ENCODE results near the gene CFAP299.

Gene CFAP299

GRCh38 chr4:80532674-80533333 lies 197.3 kb downstream of the CFAP299 start:
- DNase-seq, result no peak

GRCh38 chr4:80535551-80535950 lies 200.0 kb downstream of the CFAP299 start:
- no peak for DNase-seq

- no peak for DNase-seq
These were observed 202.9 kb downstream of the CFAP299 start for GRCh38 chr4:80538276-80538926.

GRCh38 chr4:80539190-80539589 lies 203.7 kb downstream of the CFAP299 start:
- no peak for DNase-seq

GRCh38 chr4:80540349-80540748 lies 204.8 kb downstream of the CFAP299 start:
- no peak for DNase-seq

- no peak for DNase-seq
These were observed 205.4 kb downstream of the CFAP299 start for GRCh38 chr4:80540785-80541469.

GRCh38 chr4:80542747-80543146 lies 207.2 kb downstream of the CFAP299 start:
- no peak for DNase-seq

- DNase-seq, result no peak
These were observed 224.8 kb downstream of the CFAP299 start for GRCh38 chr4:80560337-80560736.

- no peak for DNase-seq
These were observed 230.8 kb downstream of the CFAP299 start for GRCh38 chr4:80566203-80566872.

- no peak for DNase-seq
These were observed 233.4 kb downstream of the CFAP299 start for GRCh38 chr4:80568891-80569290.

GRCh38 chr4:80576796-80577195 lies 241.3 kb downstream of the CFAP299 start:
- DNase-seq, result no peak

- DNase-seq, result no peak
These were observed 242.5 kb downstream of the CFAP299 start for GRCh38 chr4:80578001-80578400.

GRCh38 chr4:80585542-80585941 lies 250.0 kb downstream of the CFAP299 start:
- DNase-seq, result no peak

- DNase-seq, result no peak
These were observed 251.2 kb downstream of the CFAP299 start for GRCh38 chr4:80586716-80587115.

GRCh38 chr4:80587871-80588385 lies 252.4 kb downstream of the CFAP299 start:
- DNase-seq, result no peak

GRCh38 chr4:80592950-80593349 lies 257.4 kb downstream of the CFAP299 start:
- DNase-seq, result no peak

- no peak for DNase-seq
These were observed 259.2 kb downstream of the CFAP299 start for GRCh38 chr4:80594701-80595100.

- no peak for DNase-seq
These were observed 272.9 kb downstream of the CFAP299 start for GRCh38 chr4:80608281-80608980.

GRCh38 chr4:80610199-80610598 lies 274.7 kb downstream of the CFAP299 start:
- DNase-seq, result no peak

- no peak for DNase-seq
These were observed 275.5 kb downstream of the CFAP299 start for GRCh38 chr4:80610845-80611677.

GRCh38 chr4:80611678-80611979 lies 276.1 kb downstream of the CFAP299 start:
- DNase-seq, result no peak

GRCh38 chr4:80613470-80613869 lies 277.9 kb downstream of the CFAP299 start:
- DNase-seq, result no peak
